Renal cortex interstitium (tissue), 11 donors: Measurements from ENCODE around the gene ZNF490. TPM values are rescaled to one million over a fixed set of nuclear protein-coding genes. Genes with fewer than 3 reads are reported as not detected.
A peak's percentile ranks its signal among the peaks of the same experiment; 100 is the strongest.

ENCODE experiments used
- DNase-seq, 11 donors: peaks; one replicate each; pipeline ENCODE4 v3.0.0-alpha.2; 2013; ENCODE audit warnings: low read depth in 9 of 11, low spot score in 4 of 11; ENCODE audit errors: extremely low read depth in 1 of 11
- polyA plus RNA-seq, 3 donors: library from polyadenylated mRNA; unstranded; fragments of 120-200 nt; gene quantifications; one replicate each; pipeline ENCODE4 v1.2.1, GENCODE V29; 2013; ENCODE audit not compliant: insufficient read length in 3 of 3

Gene ZNF490
- polyA plus RNA-seq, 3 donors: 4.3 to 5.0 (median 4.4) TPM

DNA sequence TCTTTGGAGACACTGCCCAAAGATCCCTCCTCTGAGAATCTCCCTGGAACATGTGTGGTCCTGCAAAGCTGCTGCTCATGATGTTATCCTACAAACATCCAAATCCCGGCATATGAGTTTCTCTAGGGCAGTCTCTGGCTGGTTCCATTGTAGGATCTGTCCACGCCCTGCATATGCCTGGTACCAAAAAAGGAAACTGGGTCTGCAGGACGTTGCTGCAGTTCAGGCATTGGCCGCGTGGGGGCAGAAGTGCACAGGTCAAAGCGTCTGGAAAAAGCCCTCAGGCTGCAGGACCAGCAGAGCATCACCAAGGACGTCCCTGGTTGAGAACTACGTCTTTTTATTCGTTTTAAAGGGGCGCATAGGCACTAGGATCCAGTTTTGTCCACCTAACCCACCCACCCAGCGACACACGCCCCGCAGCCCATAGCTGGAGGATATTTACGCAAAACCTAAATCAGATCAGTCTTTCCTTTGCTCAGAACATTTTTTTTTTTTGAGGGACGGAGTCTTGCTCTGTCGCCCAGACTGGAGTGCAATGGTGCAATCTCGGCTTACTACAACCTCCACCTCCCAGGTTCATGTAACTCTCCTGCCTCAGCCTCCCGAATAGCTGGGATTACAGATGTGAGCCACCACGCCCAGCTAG is 46.5 kb downstream of the ZNF490 start:
- DNase-seq: peak; percentile 58 to 81 (median 72)

GRCh38 chr19:12555456-12555930 is 55.1 kb downstream of the ZNF490 start:
- DNase-seq: no peak

DNA sequence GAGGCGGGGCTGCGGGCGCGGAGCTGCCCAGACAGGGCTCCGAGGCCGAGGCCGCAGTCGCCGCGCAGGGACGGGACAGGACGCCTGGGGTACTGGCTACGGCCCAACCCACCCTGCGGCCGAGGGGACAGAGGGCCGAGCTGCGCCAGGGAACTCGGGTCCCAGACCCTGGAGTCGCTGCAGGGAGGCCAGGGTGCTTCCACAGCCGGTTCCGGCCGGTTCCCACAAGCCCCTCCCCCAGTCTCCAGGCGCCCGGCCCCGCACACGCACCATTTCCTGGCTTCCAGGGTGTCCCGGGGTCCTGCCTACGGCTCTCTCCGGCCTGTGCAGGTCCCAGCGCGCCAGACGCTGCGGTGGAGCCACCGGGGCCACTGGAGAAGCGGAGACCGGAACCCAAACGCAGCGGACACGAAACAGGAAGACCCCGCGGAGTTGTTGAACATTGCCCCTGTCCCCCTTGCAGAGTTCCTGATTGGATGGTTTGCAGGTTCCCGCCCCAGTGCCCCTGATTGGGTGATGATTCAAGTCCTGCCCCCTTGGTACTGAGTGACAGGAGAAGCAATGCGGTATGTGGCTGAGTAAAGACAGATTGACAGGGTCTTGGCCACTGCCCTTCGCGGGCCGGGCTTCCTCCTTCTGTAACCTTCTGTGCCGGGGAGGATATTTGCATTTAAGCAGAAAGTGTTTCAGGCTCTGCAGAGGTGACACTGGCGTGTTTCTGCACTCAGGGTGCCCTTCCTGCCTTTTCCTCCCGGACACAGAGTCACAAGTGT is 59.4 kb downstream of the ZNF490 start, which contains the start of gene ZNF564:
Gene ZNF564, minus strand, starts transcription at position 423 of the 773 bp plus-strand sequence. Its CDS starts 150 bp downstream, at position 273.
- DNase-seq: peak; percentile 93 to 99 (median 96)

DNA sequence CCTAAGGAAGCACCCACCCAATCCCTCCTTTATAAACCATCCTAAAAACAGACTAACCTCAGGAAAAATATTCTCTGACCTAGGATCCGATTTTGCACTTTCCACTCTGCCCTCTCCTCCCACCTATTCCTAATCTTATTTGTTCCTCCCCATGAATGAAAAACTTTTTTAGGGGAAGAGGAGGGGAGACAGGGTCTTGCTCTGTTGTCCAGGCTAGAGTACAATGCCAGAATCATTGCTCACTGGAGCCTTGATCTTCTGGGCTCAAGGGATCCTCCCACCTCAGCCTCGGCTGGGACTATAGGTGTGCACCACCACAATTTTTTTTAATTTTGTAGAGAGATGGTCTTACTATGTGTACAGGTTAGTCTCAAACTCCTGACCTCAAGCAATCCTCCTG is 63.7 kb downstream of the ZNF490 start:
- DNase-seq: no peak

- no peak for DNase-seq
Observed at GRCh38 chr19:12546068-12546467, 64.5 kb downstream of the ZNF490 start.

- no peak for DNase-seq
Observed at GRCh38 chr19:12545267-12545666, 65.3 kb downstream of the ZNF490 start.

GRCh38 chr19:12544401-12544876 is 66.2 kb downstream of the ZNF490 start:
- no peak for DNase-seq

DNA sequence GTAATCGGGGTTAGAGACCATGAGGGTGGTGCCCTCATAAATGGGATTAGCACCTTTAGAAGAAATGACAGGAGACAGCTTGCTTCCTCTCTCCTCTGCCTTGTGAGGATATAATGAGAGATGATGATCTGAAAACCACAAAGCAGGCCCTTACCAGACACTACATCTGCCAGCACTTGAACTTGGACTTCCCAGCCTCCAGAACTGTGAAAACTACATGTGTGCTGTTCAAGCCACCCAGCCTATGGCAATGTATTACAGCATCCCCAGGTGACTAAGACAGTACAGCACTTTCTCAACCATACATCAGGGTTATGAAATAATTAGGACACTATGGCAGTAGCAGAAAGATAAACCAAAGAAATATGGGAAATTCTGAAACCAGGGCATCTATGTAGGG is 66.8 kb downstream of the ZNF490 start:
- DNase-seq: no peak

Other genes with a start within 250 kb of the ZNF490 start
- 1 to 10 TPM; 6.0 to 7.1 (median 6.3) TPM for gene ZNF442, start 245.1 kb downstream of the ZNF490 start, polyA plus RNA-seq
- 1 to 10 TPM; 6.4 to 7.4 (median 7.4) TPM for gene ZNF799, start 209.5 kb downstream of the ZNF490 start, polyA plus RNA-seq
- gene ZNF443, start 169.8 kb downstream of the ZNF490 start, polyA plus RNA-seq: 10 to 100 TPM; 10.4 to 11.9 (median 10.7) TPM
- 10 to 100 TPM in 1 of 3 donors, 1 to 10 TPM in 2; 7.0 to 11.6 (median 8.3) TPM for gene ZNF709, start 126.0 kb downstream of the ZNF490 start, polyA plus RNA-seq
- 10 to 100 TPM; 12.2 to 13.0 (median 12.5) TPM for gene ZNF564, start 59.3 kb downstream of the ZNF490 start, polyA plus RNA-seq
- 10 to 100 TPM; 20.0 to 26.8 (median 26.7) TPM for gene ZNF791, start 107 bp upstream of the ZNF490 start, polyA plus RNA-seq
- 10 to 100 TPM; 28.6 to 38.1 (median 31.5) TPM for gene MAN2B1, start 55.9 kb upstream of the ZNF490 start, polyA plus RNA-seq
- 10 to 100 TPM; 13.7 to 26.0 (median 17.8) TPM for gene WDR83, start 56.0 kb upstream of the ZNF490 start, polyA plus RNA-seq
- gene DHPS, start 71.1 kb upstream of the ZNF490 start, polyA plus RNA-seq: 100 to 1,000 TPM in 1 of 3 donors, 10 to 100 TPM in 2; 68.5 to 103 (median 83.0) TPM
- under 1 TPM in 2 of 3 donors, not detected in 1; 0.45 to 0.55 TPM for gene GNG14, start 77.2 kb upstream of the ZNF490 start, polyA plus RNA-seq
- 10 to 100 TPM; 12.2 to 17.0 (median 15.1) TPM for gene FBXW9, start 85.8 kb upstream of the ZNF490 start, polyA plus RNA-seq
- 10 to 100 TPM; 66.7 to 81.9 (median 79.3) TPM for gene TNPO2, start 113.1 kb upstream of the ZNF490 start, polyA plus RNA-seq
- gene TRIR, start 123.9 kb upstream of the ZNF490 start, polyA plus RNA-seq: 100 to 1,000 TPM; 150 to 204 (median 184) TPM
- 10 to 100 TPM; 76.6 to 94.6 (median 82.7) TPM for gene GET3, start 126.7 kb upstream of the ZNF490 start, polyA plus RNA-seq
- gene BEST2, start 141.0 kb upstream of the ZNF490 start, polyA plus RNA-seq: under 1 TPM; 0.08 to 0.13 (median 0.09) TPM
- 10 to 100 TPM; 43.8 to 89.3 (median 56.4) TPM for gene HOOK2, start 164.7 kb upstream of the ZNF490 start, polyA plus RNA-seq
- 10 to 100 TPM; 32.8 to 50.1 (median 44.2) TPM for gene JUNB, start 180.7 kb upstream of the ZNF490 start, polyA plus RNA-seq
- gene PRDX2, start 191.0 kb upstream of the ZNF490 start, polyA plus RNA-seq: 100 to 1,000 TPM; 283 to 360 (median 327) TPM
- gene THSD8, start 191.3 kb upstream of the ZNF490 start, polyA plus RNA-seq: 1 to 10 TPM; 4.7 to 9.0 (median 6.7) TPM
- gene RNASEH2A, start 195.8 kb upstream of the ZNF490 start, polyA plus RNA-seq: 10 to 100 TPM; 29.4 to 44.1 (median 34.0) TPM
- under 1 TPM in 1 of 3 donors, not detected in 2; 0.14 TPM for gene RTBDN, start 223.8 kb upstream of the ZNF490 start, polyA plus RNA-seq
- gene MAST1, start 227.7 kb upstream of the ZNF490 start, polyA plus RNA-seq: 1 to 10 TPM; 1.0 to 1.3 (median 1.1) TPM